HepG2 (cell line): ENCODE results near the gene CFL1. TPM values are rescaled to one million over a fixed set of nuclear protein-coding genes. Genes with fewer than 3 reads are reported as not detected.
"Not testable (repeated sequence)": the region's sequence is repeated elsewhere in the genome, so short reads cannot be mapped to it uniquely, and the experiment has no call there.

Experiments
- ATAC-seq: fragments of 200-7000 bp; cut with Tn5 transposase; 3 replicates; pipeline ENCODE4 v1.9.1; 2020; ENCODE audit warnings: mild to moderate bottlenecking, moderate library complexity
- BruUV-seq: library from RNA; stranded (reverse); fragments of 400-500 nt; replicated peaks from 2 replicates; lab custom pipeline; 2021; lab: Mats Ljungman, UMichigan
- CTCF ChIA-PET: fragments of 300-600 bp; formaldehyde crosslinking; extraction: SDS; loops from one replicate; lab custom pipeline; 2021; ENCODE audit warnings: low total read pairs, inconsistent platforms, low intra/inter-chr PET ratio; lab: Yijun Ruan, JAX
- POLR2A ChIA-PET: fragments of 350-600 bp; sonication (Branson Sonifier 250); formaldehyde crosslinking; loops from one replicate; lab custom pipeline; 2020; ENCODE audit warnings: antibody characterized with exemption, inconsistent platforms; lab: Yijun Ruan, JAX
- DNase-seq: peaks from one replicate; pipeline ENCODE4 v3.0.0-alpha.2; 2015; ENCODE audit warnings: low spot score
- FAIRE-seq: peaks from 3 replicates; lab custom pipeline; 2011; peaks lifted over from hg19 to GRCh38; lab: Jason Lieb, UNC
- H2AFZ ChIP-seq: one replicate; pipeline ENCODE4 v1.6.1; 2011; ENCODE audit warnings: low read length, inconsistent platforms
- H3K27ac ChIP-seq: fragments of 300-600 bp; 3 replicates; pipeline ENCODE4 v1.8.0; 2011; ENCODE audit warnings: mixed run types, mild to moderate bottlenecking, mixed read lengths, low read length, inconsistent platforms; ENCODE audit not compliant: insufficient read depth; ENCODE audit errors: extremely low read length
- H3K27me3 ChIP-seq, 2 experiments: fragments of 200-600 bp in 1 of 2; 2 replicates in 1 of 2; 3 replicates in 1 of 2; pipeline versions ENCODE4 v1.6.0 to v1.8.0; 2011; ENCODE audit warnings: low read length in 2 of 2, mild to moderate bottlenecking in 2 of 2, moderate library complexity in 2 of 2, inconsistent platforms in 1 of 2; ENCODE audit not compliant: insufficient read depth in 2 of 2, control insufficient read depth in 1 of 2
- H3K36me3 ChIP-seq, 2 experiments: fragments of 200-600 bp in 1 of 2; replicated peaks in 1 of 2; 2 replicates in 1 of 2; 3 replicates in 1 of 2; pipeline versions ENCODE4 v1.5.1 to v1.8.0; 2011; ENCODE audit warnings: low read length in 2 of 2, inconsistent platforms in 1 of 2; ENCODE audit not compliant: insufficient read depth in 2 of 2, control insufficient read depth in 1 of 2
- H3K4me1 ChIP-seq: 2 replicates; pipeline ENCODE4 v1.5.1; 2012; ENCODE audit warnings: low read length, inconsistent platforms; ENCODE audit not compliant: insufficient read depth
- H3K4me2 ChIP-seq: 2 replicates; pipeline ENCODE4 v1.6.0; 2011; ENCODE audit warnings: low read depth, low read length, inconsistent platforms
- H3K4me3 ChIP-seq, 3 experiments: fragments of 200-600 bp in 1 of 3; sonication (generic), shearing (Covaris generic) in 1 of 3; replicated peaks in 1 of 3; 2 replicates each; pipeline ENCODE4 v1.5.1; 2011 to 2016; ENCODE audit warnings: low read length in 3 of 3, inconsistent platforms in 2 of 3, low read depth in 2 of 3, mild to moderate bottlenecking in 2 of 3, control low read depth in 1 of 3, mixed read lengths in 1 of 3; ENCODE audit not compliant: insufficient read depth in 1 of 3
- H3K79me2 ChIP-seq: one replicate; pipeline ENCODE4 v1.6.1; 2011; ENCODE audit warnings: low read length, inconsistent platforms; ENCODE audit not compliant: insufficient read depth
- H3K9ac ChIP-seq: 2 replicates; pipeline ENCODE4 v1.6.0; 2011; ENCODE audit warnings: mild to moderate bottlenecking, low read depth, low read length, inconsistent platforms; ENCODE audit not compliant: insufficient read depth
- H3K9me3 ChIP-seq: 2 replicates; pipeline ENCODE4 v1.5.1; 2012; ENCODE audit warnings: mild to moderate bottlenecking, low read length
- H4K20me1 ChIP-seq: 2 replicates; pipeline ENCODE4 v1.6.0; 2011; ENCODE audit warnings: inconsistent platforms, mild to moderate bottlenecking, low read length, moderate library complexity; ENCODE audit not compliant: insufficient read depth
- AHDC1 ChIP-seq: sonication (generic); formaldehyde crosslinking; IDR thresholded peaks from 2 replicates; pipeline ENCODE4 v1.5.1; 2020; ENCODE audit warnings: mild to moderate bottlenecking, missing genetic modification reagents, borderline replicate concordance
- ATF2 ChIP-seq: sonication (generic); formaldehyde crosslinking; IDR thresholded peaks from 2 replicates; pipeline ENCODE4 v1.4.0; 2020; ENCODE audit warnings: missing genetic modification reagents
- CHD2 ChIP-seq: IDR thresholded peaks from 2 replicates; pipeline ENCODE4 v1.6.1; 2011; ENCODE audit warnings: low read depth, low read length, improper control_type of control experiment
- FOSL1 ChIP-seq: sonication (generic); formaldehyde crosslinking; IDR thresholded peaks from 2 replicates; pipeline ENCODE4 v1.9.0; 2021; ENCODE audit warnings: missing genetic modification reagents, borderline replicate concordance
- KAT8 ChIP-seq: IDR thresholded peaks from 2 replicates; pipeline ENCODE4 v1.6.1; 2016; ENCODE audit warnings: missing genetic modification reagents, missing compliant biosample characterization
- MBNL3 ChIP-seq: fragments of 250-450 bp; sonication (Bioruptor Pico); conservative IDR thresholded peaks from 2 replicates; pipeline ENCODE4 v1.8.0; 2022; ENCODE audit warnings: mild to moderate bottlenecking, inconsistent platforms
- PCBP1 ChIP-seq: fragments of 200-400 bp; formaldehyde crosslinking; IDR thresholded peaks from 2 replicates; pipeline ENCODE4 v1.6.1; 2017; ENCODE audit warnings: mild to moderate bottlenecking, low read depth, low read length, borderline replicate concordance
- REXO4 ChIP-seq: sonication (generic); formaldehyde crosslinking; IDR thresholded peaks from 2 replicates; pipeline ENCODE4 v1.8.0; 2022; ENCODE audit warnings: missing genetic modification reagents, mild to moderate bottlenecking, borderline replicate concordance
- SOX6 ChIP-seq, 2 experiments: fragments of 450-650 bp in 1 of 2; sonication (generic) in 1 of 2; formaldehyde crosslinking in 1 of 2; IDR thresholded peaks; 2 replicates each; pipeline versions ENCODE4 v1.4.0 to v1.6.1; 2017 to 2020; ENCODE audit warnings: antibody characterized with exemption in 1 of 2, mild to moderate bottlenecking in 1 of 2, missing genetic modification reagents in 1 of 2
- TRIM24 ChIP-seq: sonication (generic); formaldehyde crosslinking; IDR thresholded peaks from 2 replicates; pipeline ENCODE4 v1.8.0; 2022; ENCODE audit warnings: mild to moderate bottlenecking, missing genetic modification reagents
- ZFP36L1 ChIP-seq: sonication (generic); formaldehyde crosslinking; IDR thresholded peaks from 2 replicates; pipeline ENCODE4 v1.8.0; 2022; ENCODE audit warnings: mild to moderate bottlenecking, missing genetic modification reagents, moderate library complexity
- WGBS: methylation state at CpG from one replicate; pipeline ENCODE4 v1.1.6; 2017; ENCODE audit warnings: low lambda C conversion rate; 5-methylcytosine and 5-hydroxymethylcytosine counted together
- in situ Hi-C: cut with HindIII; loops from 2 replicates; pipeline ENCODE4 v1.10.0; 2017; ENCODE audit warnings: low pct_unique_long_range_greater_than_20kb; ENCODE audit not compliant: extremely low pct_ligation_motif_present
- intact Hi-C: fragments of 100-400 bp; cut with micrococcal nuclease; formaldehyde crosslinking; loops from one replicate; pipeline ENCODE4 v1.10.0; 2022; ENCODE audit not compliant: unreplicated experiment
- polyA plus RNA-seq, 8 experiments: library from polyadenylated mRNA; depleted of rRNA in 3 of 8; stranded (reverse) in 7 of 8; unstranded in 1 of 8; fragments of >200 nt; fragmentation: Illumina TruSeq in 4 of 8; extraction: Trizol in 4 of 8; gene quantifications; 2 replicates each; pipeline versions ENCODE4 v1.2.1 to v1.2.3, GENCODE V29; 2011 to 2016; ENCODE audit warnings: low read depth in 4 of 8, missing spikeins in 1 of 8, mixed read lengths in 1 of 8; ENCODE audit not compliant: insufficient read depth in 1 of 8
- total RNA-seq, 5 experiments: library from RNA; depleted of rRNA; stranded (reverse); fragments of >200 nt; fragmentation: Illumina TruSeq; extraction: Trizol; gene quantifications; 2 replicates each; pipeline ENCODE4 v1.2.3, GENCODE V29; 2016; ENCODE audit warnings: low read depth in 1 of 5

CFL1 gene
- total and polyA plus RNA-seq, 2 of the 13 experiments (the other 11 are each of a cell fraction or from before 2014, with no cell fraction given): 379 to 383 TPM

GRCh38 chr11:65848693-65849092 lies 9.3 kb downstream of the CFL1 start:
- H3K9me3 ChIP-seq, H3K79me2 ChIP-seq, BruUV-seq, H3K27ac ChIP-seq, FAIRE-seq, H3K9ac ChIP-seq, H3K27me3 ChIP-seq, CTCF ChIA-PET, ATAC-seq, H2AFZ ChIP-seq, H3K4me3 ChIP-seq, H3K36me3 ChIP-seq, in situ Hi-C loops, intact Hi-C loops, DNase-seq: not testable (repeated sequence)
- peaks cover 10% of the 10 kb centered on the region for H4K20me1 ChIP-seq
- H3K4me2 ChIP-seq: peak overlapping the region; percentile 60; the same call in 1 of the 2 replicates
- POLR2A ChIA-PET: interaction anchor here (1.2 to 4.1 kb wide), 4 partner anchors 9 to 128 kb away, joined by 4 to 21 read pairs (median 14); partner anchors contain the start of genes CFL1, MUS81 and RNASEH2C
- peaks cover 61% of the 10 kb centered on the region for H3K4me1 ChIP-seq
- WGBS: 43% methylated on average over 7 of the region's 7 CpGs

- in situ Hi-C loops (no loop called here), intact Hi-C loops (no loop called here)
- no peak overlapping the region for H3K4me2 ChIP-seq
- H3K4me3 ChIP-seq: no peak overlapping the region
- POLR2A ChIA-PET: interaction anchor here (4.1 kb wide), 2 partner anchors 10 to 12 kb away, joined by 20 to 21 read pairs; partner anchors contain the start of genes CFL1 and MUS81
- 0% methylated on average over 3 of the region's 3 CpGs for WGBS
- DNase-seq: no peak
- H3K9me3 ChIP-seq: 0 out of 2 replicates have a peak, but pooled peaks cover 4% of the 10 kb centered on the region
- no peak overlapping the region for H3K27ac ChIP-seq
- H3K9ac ChIP-seq: no peak overlapping the region
- no peaks in the 10 kb centered on the region for H3K27me3 ChIP-seq
- H4K20me1 ChIP-seq: 0 out of 2 replicates have a peak, but pooled peaks cover under 1% of the 10 kb centered on the region
- CTCF ChIA-PET: no interaction called here
- no peaks in the 10 kb centered on the region for H3K79me2 ChIP-seq
- peak; percentile 21 for FAIRE-seq
- ATAC-seq: no peak
- H3K4me1 ChIP-seq: peaks cover 60% of the 10 kb centered on the region
- H2AFZ ChIP-seq: no peak overlapping the region
- BruUV-seq: no TSS peak
- H3K36me3 ChIP-seq: 0 out of 5 replicates have a peak, but pooled peaks cover 0 to 3% of the 10 kb centered on the region in 2 experiments
- TF ChIP-seq REXO4 (CRISPR knock-in tag) (no peak), KAT8 (CRISPR knock-in tag) (no peak), ZFP36L1 (no peak), FOSL1 (CRISPR knock-in tag) (no peak), MBNL3 (CRISPR knock-in tag) (no peak), ATF2 (CRISPR knock-in tag) (no peak), CHD2 (no peak), AHDC1 (CRISPR knock-in tag) (no peak), PCBP1 (no peak), TRIM24 (CRISPR knock-in tag) (no peak), SOX6 (IDR thresholded peaks at IDR 0.05) (no peak), SOX6 (CRISPR knock-in tag; IDR thresholded peaks at IDR 0.05) (peak; percentile 20; the same call in 1 of the 2 replicates)
Observed at GRCh38 chr11:65847746-65848145, 10.2 kb downstream of the CFL1 start.
